Measurements from ENCODE around the gene CRIP1.

Gene CRIP1

GRCh38 chr14:105508601-105509000 is 21.9 kb downstream of the CRIP1 start:
- no peak overlapping the region for H2AFZ ChIP-seq (ENCODE audit: low read length)
- peaks cover 83% of the 10 kb centered on the region for H3K27me3 ChIP-seq (replicated peaks; ENCODE audit: insufficient read depth, low read length)
- H4K20me1 ChIP-seq (ENCODE audit: insufficient read depth, low read length), result no peaks in the 10 kb centered on the region
- H3K36me3 ChIP-seq (replicated peaks; ENCODE audit: insufficient read depth, low read length), result no peaks in the 10 kb centered on the region
- no peak for DNase-seq
- H3K9me3 ChIP-seq (replicated peaks; ENCODE audit: insufficient read depth, low read length), result no peaks in the 10 kb centered on the region
- no peak for TF ChIP-seq EZH2phosphoT487 (IDR thresholded peaks at IDR 0.05; ENCODE audit: low read length)
- TF ChIP-seq CTCF (IDR thresholded peaks at IDR 0.05; ENCODE audit: low read length), result no peak
- TF ChIP-seq EZH2 (optimal IDR thresholded peaks at IDR 0.05; ENCODE audit: low read depth, low read length), result no peak
- no peak overlapping the region for H3K4me2 ChIP-seq (ENCODE audit: low read depth, low read length)
- H3K9me2 ChIP-seq (replicated peaks; ENCODE audit: insufficient read depth, low read length), result no peaks in the 10 kb centered on the region
- no peaks in the 10 kb centered on the region for H3F3A ChIP-seq (ENCODE audit: insufficient read depth, low read length)
- H3K9ac ChIP-seq (ENCODE audit: low read length), result no peak overlapping the region
- no peaks in the 10 kb centered on the region for H3K79me2 ChIP-seq (ENCODE audit: low read length)
- H3K4me1 ChIP-seq (ENCODE audit: low read length), result no peaks in the 10 kb centered on the region
- no peak overlapping the region for H3K4me3 ChIP-seq (ENCODE audit: low read length)
- no peak overlapping the region for H3K27ac ChIP-seq (ENCODE audit: low read length)

GRCh38 chr14:105517096-105517495 is 30.4 kb downstream of the CRIP1 start:
- H2AFZ ChIP-seq (ENCODE audit: low read length), result no peak overlapping the region
- H3K27me3 ChIP-seq (replicated peaks; ENCODE audit: insufficient read depth, low read length), result peaks cover 52% of the 10 kb centered on the region
- no peaks in the 10 kb centered on the region for H3K9me3 ChIP-seq (replicated peaks; ENCODE audit: insufficient read depth, low read length)
- H3K79me2 ChIP-seq (ENCODE audit: low read length), result no peaks in the 10 kb centered on the region
- H3K9ac ChIP-seq (ENCODE audit: low read length), result no peak overlapping the region
- no peak overlapping the region for H3K27ac ChIP-seq (ENCODE audit: low read length)
- DNase-seq, result no peak
- no peaks in the 10 kb centered on the region for H3K4me1 ChIP-seq (ENCODE audit: low read length)
- H3F3A ChIP-seq (ENCODE audit: insufficient read depth, low read length), result no peaks in the 10 kb centered on the region
- TF ChIP-seq EZH2 (optimal IDR thresholded peaks at IDR 0.05; ENCODE audit: low read depth, low read length) (no peak), CTCF (IDR thresholded peaks at IDR 0.05; ENCODE audit: low read length) (no peak), EZH2phosphoT487 (IDR thresholded peaks at IDR 0.05; ENCODE audit: low read length) (no peak)
- no peak overlapping the region for H3K4me3 ChIP-seq (ENCODE audit: low read length)
- H3K36me3 ChIP-seq (replicated peaks; ENCODE audit: insufficient read depth, low read length), result no peaks in the 10 kb centered on the region
- no peak overlapping the region for H3K4me2 ChIP-seq (ENCODE audit: low read depth, low read length)
- H4K20me1 ChIP-seq (ENCODE audit: insufficient read depth, low read length), result no peaks in the 10 kb centered on the region
- no peaks in the 10 kb centered on the region for H3K9me2 ChIP-seq (replicated peaks; ENCODE audit: insufficient read depth, low read length)

GRCh38 chr14:105519946-105520698 is 33.4 kb downstream of the CRIP1 start:
- Histone ChIP-seq H2AFZ (ENCODE audit: low read length) (no peak overlapping the region), H3K4me3 (ENCODE audit: low read length) (no peak overlapping the region), H3K4me2 (ENCODE audit: low read depth, low read length) (no peak overlapping the region), H4K20me1 (ENCODE audit: insufficient read depth, low read length) (no peaks in the 10 kb centered on the region), H3F3A (ENCODE audit: insufficient read depth, low read length) (no peaks in the 10 kb centered on the region), H3K9me2 (replicated peaks; ENCODE audit: insufficient read depth, low read length) (no peaks in the 10 kb centered on the region), H3K27me3 (replicated peaks; ENCODE audit: insufficient read depth, low read length) (peaks cover 54% of the 10 kb centered on the region), H3K9ac (ENCODE audit: low read length) (no peak overlapping the region), H3K4me1 (ENCODE audit: low read length) (no peaks in the 10 kb centered on the region), H3K36me3 (replicated peaks; ENCODE audit: insufficient read depth, low read length) (no peaks in the 10 kb centered on the region), H3K9me3 (replicated peaks; ENCODE audit: insufficient read depth, low read length) (no peaks in the 10 kb centered on the region), H3K79me2 (ENCODE audit: low read length) (no peaks in the 10 kb centered on the region), H3K27ac (ENCODE audit: low read length) (no peak overlapping the region)
- TF ChIP-seq EZH2phosphoT487 (IDR thresholded peaks at IDR 0.05; ENCODE audit: low read length) (no peak), EZH2 (optimal IDR thresholded peaks at IDR 0.05; ENCODE audit: low read depth, low read length) (no peak), CTCF (IDR thresholded peaks at IDR 0.05; ENCODE audit: low read length) (no peak)
- DNase-seq, result no peak

All from MM.1S (cell line).